RWPE1 (cell line): Measurements from ENCODE around the gene VIPAS39.

Experiments used
- CTCF ChIA-PET: fragments of 350-600 bp; sonication (Branson Sonifier 250); formaldehyde crosslinking; extraction: SDS; loops from one replicate; lab custom pipeline; 2021; lab: Yijun Ruan, JAX
- POLR2A ChIA-PET: fragments of 400-600 bp; formaldehyde crosslinking; extraction: SDS; loops from one replicate; lab custom pipeline; 2020; ENCODE audit warnings: antibody characterized with exemption; ENCODE audit not compliant: low non-redundant PET; lab: Yijun Ruan, JAX
- DNase-seq: peaks from one replicate; pipeline ENCODE4 v3.0.0; 2012; ENCODE audit warnings: low spot score
- H3K27ac ChIP-seq: fragments of 450-650 bp; 2 replicates; pipeline ENCODE4 v1.5.1; 2017
- CTCF ChIP-seq: fragments of 450-650 bp; conservative IDR thresholded peaks from 2 replicates; pipeline ENCODE4 v1.5.1; 2017; ENCODE audit warnings: low read depth, mild to moderate bottlenecking

The VIPAS39 gene

GRCh38 chr14:77485901-77486678 is 28.7 kb upstream of the VIPAS39 start:
- peak; percentile 55 for DNase-seq
- CTCF ChIA-PET = no interaction called here

DNA sequence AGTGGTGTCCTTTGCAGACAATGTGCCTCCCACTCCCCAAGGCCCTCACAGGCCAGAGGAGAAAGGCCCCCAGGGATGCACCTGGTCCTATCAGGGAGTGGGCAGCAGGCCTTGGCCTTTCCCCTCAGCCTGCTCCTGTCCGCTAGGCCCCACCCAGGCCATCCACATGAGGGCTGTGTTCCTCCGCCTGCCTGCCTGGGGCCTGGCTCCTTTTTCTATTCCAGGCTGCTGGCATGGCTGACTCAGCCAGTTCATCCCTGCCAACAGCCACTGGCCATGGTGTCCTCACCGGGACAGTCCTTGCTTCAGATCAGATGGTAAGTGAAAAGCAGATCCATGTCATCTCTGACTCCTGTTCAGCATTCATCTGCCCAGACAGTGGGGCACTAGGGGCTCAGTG is 27.9 kb upstream of the VIPAS39 start:
- TF ChIP-seq CTCF = no peak
- no peak overlapping the region for H3K27ac ChIP-seq
- no peak for DNase-seq
- ChIA-PET CTCF (no interaction called here), POLR2A (no interaction called here)

More at GRCh38 chr14:77485901-77486678, 28.7 kb upstream of the VIPAS39 start:
- no peak overlapping the region for H3K27ac ChIP-seq
- TF ChIP-seq CTCF = no peak
- POLR2A ChIA-PET = no interaction called here

DNA sequence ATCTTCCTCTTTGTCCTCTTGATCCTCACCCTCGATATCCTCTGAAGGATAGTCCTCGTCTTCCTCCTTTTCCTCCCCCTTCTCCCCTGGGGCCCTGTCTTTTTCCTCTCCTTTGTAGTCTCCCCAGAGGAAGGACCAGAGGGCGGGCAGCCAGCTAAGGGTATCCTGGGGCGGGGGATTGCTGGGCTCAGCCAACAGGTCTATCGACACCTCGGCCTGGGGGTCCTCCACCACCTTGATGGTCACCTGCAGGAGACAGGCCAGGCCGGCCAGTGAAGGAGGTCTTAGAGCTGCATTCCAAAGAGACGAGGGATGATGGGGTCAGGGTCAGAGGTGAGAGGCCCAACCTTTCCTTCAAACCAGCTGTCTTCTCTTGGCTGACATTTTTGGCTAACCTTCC is 25.0 kb upstream of the VIPAS39 start:
- H3K27ac ChIP-seq = no peak overlapping the region
- CTCF ChIA-PET = no interaction called here
- DNase-seq = no peak
- TF ChIP-seq CTCF = no peak
- POLR2A ChIA-PET = no interaction called here

DNA sequence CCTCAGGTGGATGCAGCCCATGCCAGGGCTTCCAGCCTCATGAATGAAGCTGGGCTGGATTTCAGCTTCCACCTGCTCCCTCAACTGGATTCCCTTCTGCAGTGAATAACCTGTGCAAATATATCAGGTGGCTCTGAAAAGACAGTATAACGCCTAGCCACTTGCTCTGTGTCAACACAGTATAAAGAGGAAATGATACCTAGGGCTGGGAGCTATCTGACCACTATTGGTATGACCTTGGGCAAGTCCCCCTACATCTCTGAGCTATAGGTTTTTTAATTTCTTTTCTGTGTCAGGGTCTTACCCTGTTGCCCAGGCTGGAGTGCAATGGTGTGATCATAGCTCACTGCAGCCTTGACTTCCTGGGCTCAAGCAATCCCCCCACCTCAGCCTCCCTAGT is 21.4 kb upstream of the VIPAS39 start:
- no peak for DNase-seq
- TF ChIP-seq CTCF = no peak
- CTCF ChIA-PET = no interaction called here
- POLR2A ChIA-PET = no interaction called here
- no peak overlapping the region for H3K27ac ChIP-seq

DNA sequence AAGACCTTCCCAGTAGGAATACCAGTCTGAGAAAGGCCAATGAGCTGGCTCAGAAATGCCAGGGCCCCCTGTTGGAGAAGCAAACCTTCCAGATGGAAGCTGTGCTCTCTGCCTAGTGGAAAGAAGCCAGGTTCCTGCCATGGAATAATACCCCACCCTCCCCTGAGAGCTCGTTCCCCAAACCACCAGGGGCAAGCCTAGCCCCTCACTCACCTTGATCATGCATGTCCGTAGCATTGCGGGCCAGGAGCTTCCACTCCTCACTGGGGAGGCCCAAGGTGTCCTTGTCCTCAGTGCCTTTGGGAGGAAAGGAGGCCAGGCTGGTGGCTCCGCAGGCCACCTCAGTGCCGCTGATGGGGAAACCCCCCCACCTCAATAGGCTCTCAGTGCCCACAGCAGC is 20.6 kb upstream of the VIPAS39 start:
- DNase-seq = no peak
- CTCF ChIA-PET = interaction anchor here (1.0 to 1.5 kb wide), 2 partner anchors 20 to 606 kb away, joined by 3 to 5 read pairs; partner anchors contain the start of gene AHSA1
- POLR2A ChIA-PET = no interaction called here
- no peak for TF ChIP-seq CTCF
- H3K27ac ChIP-seq = no peak overlapping the region

GRCh38 chr14:77475432-77476115 is 18.2 kb upstream of the VIPAS39 start:
- DNase-seq = no peak
- CTCF ChIA-PET = interaction anchor here (0.7 kb wide), 1 partner anchor 11 kb away, joined by 3 read pairs; no protein-coding TSS in a partner anchor
- POLR2A ChIA-PET = no interaction called here
- no peak for TF ChIP-seq CTCF
- H3K27ac ChIP-seq = no peak overlapping the region
